Brain microvascular endothelial cell (primary cell): Measurements from ENCODE around the gene SEMA5A.

Source experiments
- DNase-seq: peaks from one replicate; pipeline ENCODE4 v3.0.0-alpha.2; 2020
- H3K27ac ChIP-seq: fragments of 250-450 bp; sonication (Bioruptor Pico); 2 replicates; pipeline ENCODE4 v1.5.1; 2020; ENCODE audit warnings: mild to moderate bottlenecking, moderate library complexity
- H3K27me3 ChIP-seq: fragments of 250-450 bp; sonication (Bioruptor Pico); replicated peaks from 2 replicates; pipeline ENCODE4 v1.5.1; 2020; ENCODE audit warnings: mild to moderate bottlenecking
- H3K36me3 ChIP-seq: fragments of 250-450 bp; sonication (Bioruptor Pico); replicated peaks from 2 replicates; pipeline ENCODE4 v1.5.1; 2020; ENCODE audit warnings: mild to moderate bottlenecking
- H3K4me3 ChIP-seq: 2 replicates; pipeline ENCODE4 v1.5.1; 2011; ENCODE audit warnings: low read depth, mild to moderate bottlenecking, control low read depth, low read length, moderate library complexity
- CTCF ChIP-seq: IDR thresholded peaks from 2 replicates; pipeline ENCODE4 v1.5.1; 2011; ENCODE audit warnings: low read depth, mild to moderate bottlenecking, moderate library complexity, low read length, control low read depth, inconsistent platforms; ENCODE audit errors: missing control alignments
- in situ Hi-C: cut with HindIII; loops from 2 replicates; pipeline ENCODE4 v1.10.0; 2017; ENCODE audit warnings: low sequenced_read_pairs, low pct_ligation_motif_present

SEMA5A gene

GRCh38 chr5:9231842-9232241 lies 314.0 kb downstream of the SEMA5A start:
- TF ChIP-seq CTCF: no peak
- Histone ChIP-seq H3K27ac (no peak overlapping the region), H3K27me3 (no peaks in the 10 kb centered on the region), H3K36me3 (no peaks in the 10 kb centered on the region), H3K4me3 (no peak overlapping the region)
- in situ Hi-C loops: no loop called here
- DNase-seq: no peak

- H3K27ac ChIP-seq: no peak overlapping the region
- in situ Hi-C loops: no loop called here
- H3K27me3 ChIP-seq: no peaks in the 10 kb centered on the region
- H3K36me3 ChIP-seq: no peaks in the 10 kb centered on the region
- no peak for DNase-seq
- TF ChIP-seq CTCF: no peak
- no peak overlapping the region for H3K4me3 ChIP-seq
These were observed 315.5 kb downstream of the SEMA5A start for GRCh38 chr5:9230355-9230754.

- no peak overlapping the region for H3K27ac ChIP-seq
- no peak for TF ChIP-seq CTCF
- in situ Hi-C loops: no loop called here
- no peak overlapping the region for H3K4me3 ChIP-seq
- no peaks in the 10 kb centered on the region for H3K36me3 ChIP-seq
- DNase-seq: no peak
- H3K27me3 ChIP-seq: no peaks in the 10 kb centered on the region
These were observed 319.8 kb downstream of the SEMA5A start for GRCh38 chr5:9226016-9226536.

GRCh38 chr5:9222054-9222976 lies 323.6 kb downstream of the SEMA5A start:
- H3K27me3 ChIP-seq: no peaks in the 10 kb centered on the region
- no peak overlapping the region for H3K4me3 ChIP-seq
- no peak overlapping the region for H3K27ac ChIP-seq
- in situ Hi-C loops: no loop called here
- no peak for DNase-seq
- no peak for TF ChIP-seq CTCF
- H3K36me3 ChIP-seq: no peaks in the 10 kb centered on the region

GRCh38 chr5:9218358-9218757 lies 327.5 kb downstream of the SEMA5A start:
- Histone ChIP-seq H3K36me3 (no peaks in the 10 kb centered on the region), H3K27ac (no peak overlapping the region), H3K27me3 (no peaks in the 10 kb centered on the region), H3K4me3 (no peak overlapping the region)
- no peak for DNase-seq
- TF ChIP-seq CTCF: no peak
- in situ Hi-C loops: no loop called here

GRCh38 chr5:9212605-9213004 lies 333.3 kb downstream of the SEMA5A start:
- no peak for TF ChIP-seq CTCF
- DNase-seq: no peak
- Histone ChIP-seq H3K27ac (no peak overlapping the region), H3K27me3 (no peaks in the 10 kb centered on the region), H3K4me3 (no peak overlapping the region), H3K36me3 (no peaks in the 10 kb centered on the region)
- in situ Hi-C loops: no loop called here
